IMR-90 (cell line): ENCODE results near the gene CCNK.

Source experiments
- BHLHE40 ChIP-seq: fragments of 150-350 bp; IDR thresholded peaks from 2 replicates; pipeline ENCODE4 v1.6.1; 2016; ENCODE audit warnings: mild to moderate bottlenecking, low read depth, low read length
- CEBPB ChIP-seq: IDR thresholded peaks from 2 replicates; pipeline ENCODE4 v1.6.1; 2012; ENCODE audit warnings: low read depth, low read length, improper control_type of control experiment
- CTCF ChIP-seq: conservative IDR thresholded peaks from 2 replicates; pipeline ENCODE4 v1.5.1; 2012; ENCODE audit warnings: mild to moderate bottlenecking, low read depth, low read length, improper control_type of control experiment
- MAFK ChIP-seq: IDR thresholded peaks from 2 replicates; pipeline ENCODE4 v1.6.1; 2012; ENCODE audit warnings: low read depth, low read length, improper control_type of control experiment
- MXI1 ChIP-seq: IDR thresholded peaks from 2 replicates; pipeline ENCODE4 v1.6.1; 2012; ENCODE audit warnings: low read depth, mild to moderate bottlenecking, low read length, moderate library complexity, borderline replicate concordance
- POLR2A ChIP-seq: IDR thresholded peaks from 2 replicates; pipeline ENCODE4 v1.6.1; 2012; ENCODE audit warnings: mild to moderate bottlenecking, low read depth, low read length
- RFX5 ChIP-seq: IDR thresholded peaks from 2 replicates; pipeline ENCODE4 v1.8.0; 2012; ENCODE audit warnings: low read depth, mild to moderate bottlenecking, low read length, moderate library complexity
- SMC3 ChIP-seq: fragments of 150-350 bp; IDR thresholded peaks from 2 replicates; pipeline ENCODE4 v1.6.1; 2016; ENCODE audit warnings: low read depth, mild to moderate bottlenecking, antibody characterized with exemption, low read length, moderate library complexity

- TF ChIP-seq CTCF (no peak), POLR2A (no peak), MXI1 (no peak), BHLHE40 (no peak), SMC3 (no peak), MAFK (no peak), RFX5 (no peak), CEBPB (no peak)
Measured at GRCh38 chr14:99523704-99524055, 42.5 kb downstream of the CCNK start.
